Upper lobe of left lung (tissue), 6 donors: ENCODE data around the gene CRTC3. TPM values are rescaled to one million over a fixed set of nuclear protein-coding genes. Genes with fewer than 3 reads are reported as not detected.

ENCODE experiments used
- ATAC-seq, 2 donors: fragments of 200-7000 bp; cut with Tn5 transposase; one replicate each; pipeline ENCODE4 v1.9.1; 2022; ENCODE audit warnings: mild to moderate bottlenecking in 2 of 2, moderate library complexity in 2 of 2; ENCODE audit not compliant: low FRiP score in 2 of 2
- DNase-seq, 2 donors: peaks; one replicate each; pipeline ENCODE4 v3.0.0-alpha.2; 2019 to 2020
- H3K27ac ChIP-seq, 4 donors: fragments of 200-600 bp; sonication (generic); one replicate each; pipeline ENCODE4 v1.5.1; 2016 to 2019
- H3K27me3 ChIP-seq, 4 donors: fragments of 200-600 bp; sonication (generic); one replicate each; pipeline ENCODE4 v1.5.1; 2017 to 2019
- H3K36me3 ChIP-seq, 4 donors: fragments of 200-600 bp; sonication (generic); one replicate each; pipeline ENCODE4 v1.5.1; 2016 to 2019
- H3K4me1 ChIP-seq, 4 donors: fragments of 200-600 bp; sonication (generic); one replicate each; pipeline ENCODE4 v1.5.1; 2018 to 2019
- H3K4me3 ChIP-seq, 4 donors: fragments of 200-600 bp; sonication (generic); one replicate each; pipeline ENCODE4 v1.5.1; 2017 to 2019; ENCODE audit warnings: mild to moderate bottlenecking in 2 of 4, moderate library complexity in 1 of 4
- H3K9me3 ChIP-seq, 4 donors: fragments of 200-600 bp; sonication (generic); one replicate each; pipeline ENCODE4 v1.5.1; 2018 to 2019
- EP300 ChIP-seq, 4 donors: sonication (generic); formaldehyde crosslinking; IDR thresholded peaks; one replicate each; pipeline ENCODE4 v1.5.1; 2017; ENCODE audit warnings: antibody characterized with exemption in 4 of 4, control low read depth in 2 of 4
- POLR2A ChIP-seq, 4 donors: fragments of 450-650 bp; IDR thresholded peaks; one replicate each; pipeline ENCODE4 v1.5.1; 2016 to 2017; ENCODE audit warnings: antibody characterized with exemption in 4 of 4, mild to moderate bottlenecking in 2 of 4
- POLR2AphosphoS5 ChIP-seq, 2 donors: sonication (generic); formaldehyde crosslinking; IDR thresholded peaks; one replicate each; pipeline ENCODE4 v1.5.1; 2017; ENCODE audit warnings: antibody characterized with exemption in 2 of 2
- WGBS, 2 donors: methylation state at CpG; one replicate each; pipeline ENCODE4 v1.1.5; 2017 to 2018; 5-methylcytosine and 5-hydroxymethylcytosine counted together
- total RNA-seq, 6 donors: library from RNA; depleted of rRNA in 4 of 6; stranded (reverse); fragments of >200 nt in 4 of 6; gene quantifications; one replicate each; pipeline versions ENCODE4 v1.1.0 to v1.2.1, GENCODE V29; 2016 to 2021
- TF ChIP-seq, protein P1 (sequence below), 6 experiments: fragments of 450-650 bp in 4 of 6; fragments of 200-600 bp in 2 of 6; sonication (generic) in 2 of 6; IDR thresholded peaks; one replicate each; pipeline ENCODE4 v1.5.1; 2016 to 2019; ENCODE audit warnings: antibody characterized with exemption in 6 of 6
- donor health status: DM: no; HTN: no; CAD: no; lungs with moderate emphysema.
- donor health status: DM: no; HTN: yes; CAD: no; lungs with severe emphysema.

Gene CRTC3
- total RNA-seq, 6 donors from 2014 or later, result 30.9 to 42.7 (median 35.1) TPM

DNA sequence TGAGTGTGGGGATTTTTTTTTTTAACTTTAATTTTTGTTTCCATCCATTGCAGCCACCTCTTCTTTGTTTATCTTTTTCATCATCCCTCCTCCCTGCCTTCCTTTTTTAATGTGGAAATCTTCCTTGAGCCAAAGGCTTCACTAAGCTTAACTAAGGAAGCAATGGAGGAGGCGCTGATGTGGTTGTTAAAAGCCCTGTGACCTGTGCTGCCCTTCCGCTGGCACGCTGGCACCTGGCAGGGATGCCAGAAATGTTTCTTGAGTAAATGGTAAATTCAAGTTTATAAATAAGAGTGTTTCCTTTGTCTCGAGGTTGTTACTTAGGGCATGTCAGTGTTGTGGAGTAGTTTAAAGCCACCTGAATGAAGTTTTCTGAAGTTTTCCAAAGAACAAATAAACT, 69.4 kb downstream of the CRTC3 start:
- Histone ChIP-seq H3K4me3 (no peak overlapping the region), H3K27me3 (no peaks in the 10 kb centered on the region), H3K4me1 (peaks cover 41 to 45% (median 43%) of the 10 kb centered on the region in 4 donors), H3K9me3 (no peaks in the 10 kb centered on the region), H3K27ac (peak overlapping the region in 2 of 4 donors; percentile 84 to 93), H3K36me3 (peaks cover 0 to 16% (median 0%) of the 10 kb centered on the region in 4 donors)
- DNase-seq (peak in 1 of 2 donors; percentile 13), ATAC-seq (no peak)
- no peak for TF ChIP-seq EP300 (IDR thresholded peaks at IDR 0.05)
- no peak for TF ChIP-seq POLR2A (IDR thresholded peaks at IDR 0.05)
- no peak for TF ChIP-seq POLR2AphosphoS5 (IDR thresholded peaks at IDR 0.05)
- TF ChIP-seq, protein P1, sequence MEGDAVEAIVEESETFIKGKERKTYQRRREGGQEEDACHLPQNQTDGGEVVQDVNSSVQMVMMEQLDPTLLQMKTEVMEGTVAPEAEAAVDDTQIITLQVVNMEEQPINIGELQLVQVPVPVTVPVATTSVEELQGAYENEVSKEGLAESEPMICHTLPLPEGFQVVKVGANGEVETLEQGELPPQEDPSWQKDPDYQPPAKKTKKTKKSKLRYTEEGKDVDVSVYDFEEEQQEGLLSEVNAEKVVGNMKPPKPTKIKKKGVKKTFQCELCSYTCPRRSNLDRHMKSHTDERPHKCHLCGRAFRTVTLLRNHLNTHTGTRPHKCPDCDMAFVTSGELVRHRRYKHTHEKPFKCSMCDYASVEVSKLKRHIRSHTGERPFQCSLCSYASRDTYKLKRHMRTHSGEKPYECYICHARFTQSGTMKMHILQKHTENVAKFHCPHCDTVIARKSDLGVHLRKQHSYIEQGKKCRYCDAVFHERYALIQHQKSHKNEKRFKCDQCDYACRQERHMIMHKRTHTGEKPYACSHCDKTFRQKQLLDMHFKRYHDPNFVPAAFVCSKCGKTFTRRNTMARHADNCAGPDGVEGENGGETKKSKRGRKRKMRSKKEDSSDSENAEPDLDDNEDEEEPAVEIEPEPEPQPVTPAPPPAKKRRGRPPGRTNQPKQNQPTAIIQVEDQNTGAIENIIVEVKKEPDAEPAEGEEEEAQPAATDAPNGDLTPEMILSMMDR (IDR thresholded peaks at IDR 0.05), result no peak
- WGBS, 2 donors, result 71 to 73% methylated on average over 4 of the region's 4 CpGs

GRCh38 chr15:90599644-90600043, 69.9 kb downstream of the CRTC3 start:
- Histone ChIP-seq H3K36me3 (peaks cover 0 to 17% (median 0%) of the 10 kb centered on the region in 4 donors), H3K4me3 (no peak overlapping the region), H3K27ac (peak overlapping the region in 1 of 4 donors; percentile 93), H3K27me3 (no peaks in the 10 kb centered on the region), H3K9me3 (no peaks in the 10 kb centered on the region), H3K4me1 (peaks cover 36 to 40% (median 38%) of the 10 kb centered on the region in 4 donors)
- WGBS, 2 donors, result 57 to 67% methylated on average over 6 of the region's 6 CpGs
- ATAC-seq (no peak), DNase-seq (no peak)
- TF ChIP-seq POLR2AphosphoS5 (IDR thresholded peaks at IDR 0.05) (no peak), POLR2A (IDR thresholded peaks at IDR 0.05) (no peak), EP300 (IDR thresholded peaks at IDR 0.05) (no peak)
- TF ChIP-seq, protein P1 (IDR thresholded peaks at IDR 0.05), result no peak

- H3K36me3 ChIP-seq, result peaks cover 0 to 22% (median 0%) of the 10 kb centered on the region in 4 donors
- no peaks in the 10 kb centered on the region for H3K9me3 ChIP-seq
- WGBS, 2 donors, result 96 to 98% methylated on average over 7 of the region's 7 CpGs
- H3K4me3 ChIP-seq, result no peak overlapping the region
- no peak overlapping the region for H3K27ac ChIP-seq
- H3K27me3 ChIP-seq, result no peaks in the 10 kb centered on the region
- DNase-seq (no peak), ATAC-seq (no peak)
- peaks cover 25 to 28% (median 27%) of the 10 kb centered on the region in 4 donors for H3K4me1 ChIP-seq
- no peak for TF ChIP-seq POLR2A (IDR thresholded peaks at IDR 0.05)
These were observed 71.2 kb downstream of the CRTC3 start for GRCh38 chr15:90600954-90601353.

GRCh38 chr15:90603893-90604292, 74.2 kb downstream of the CRTC3 start:
- Histone ChIP-seq H3K9me3 (no peaks in the 10 kb centered on the region), H3K27me3 (no peaks in the 10 kb centered on the region), H3K4me1 (peaks cover 0 to 5% (median under 1%) of the 10 kb centered on the region in 4 donors), H3K4me3 (no peak overlapping the region), H3K36me3 (peaks cover 0 to 42% (median 7%) of the 10 kb centered on the region in 4 donors), H3K27ac (no peak overlapping the region)
- TF ChIP-seq, protein P1 (IDR thresholded peaks at IDR 0.05), result peak in 4 of 6 experiments; percentile 29 to 40 (median 36)
- no peak for TF ChIP-seq POLR2A (IDR thresholded peaks at IDR 0.05)
- WGBS, 2 donors, result 81 to 93% methylated on average over 4 of the region's 4 CpGs
- DNase-seq, result peak in 1 of 2 donors; percentile 48
- ATAC-seq, result peak in 1 of 2 donors; percentile 59

DNA sequence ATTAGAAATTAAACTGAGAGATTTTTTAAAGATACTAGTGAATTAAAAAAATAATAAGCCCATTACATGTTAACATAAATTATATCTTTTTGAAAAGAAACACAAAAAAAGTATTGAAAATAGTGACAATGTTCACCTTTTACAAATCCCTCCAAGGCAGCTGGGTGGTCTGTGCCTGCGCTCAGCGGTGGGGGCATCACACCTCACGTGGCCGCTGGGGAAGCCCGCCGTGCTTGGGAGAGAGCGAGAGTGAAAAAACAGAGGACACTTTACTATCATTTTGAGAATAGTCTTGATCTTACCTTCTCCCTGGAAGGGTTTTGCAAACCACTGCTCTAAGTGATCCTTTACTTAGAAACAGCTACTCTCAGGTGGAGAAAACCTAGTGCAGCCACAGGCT, 76.9 kb downstream of the CRTC3 start:
- no peak for ATAC-seq

More for the DNA sequence above, 76.9 kb downstream of the CRTC3 start:
- WGBS, 2 donors, result 88 to 92% methylated on average over 7 of the region's 7 CpGs
- Histone ChIP-seq H3K36me3 (peaks cover 0 to 36% (median 7%) of the 10 kb centered on the region in 4 donors), H3K4me1 (peaks cover 0 to 9% (median 0%) of the 10 kb centered on the region in 4 donors), H3K9me3 (no peaks in the 10 kb centered on the region), H3K27ac (no peak overlapping the region), H3K4me3 (no peak overlapping the region), H3K27me3 (no peaks in the 10 kb centered on the region)
- TF ChIP-seq POLR2A (IDR thresholded peaks at IDR 0.05) (no peak), POLR2AphosphoS5 (IDR thresholded peaks at IDR 0.05) (no peak), EP300 (IDR thresholded peaks at IDR 0.05) (no peak)
- TF ChIP-seq, protein P1 (IDR thresholded peaks at IDR 0.05), result no peak
- DNase-seq, result peak in 1 of 2 donors; percentile 54
